ENCODE data around the gene SDR39U1. TPM values are rescaled to one million over a fixed set of nuclear protein-coding genes. Genes with fewer than 3 reads are reported as not detected.

SDR39U1 gene
- total RNA-seq, 1 experiment from 2014 or later, result 56.7 TPM

DNA sequence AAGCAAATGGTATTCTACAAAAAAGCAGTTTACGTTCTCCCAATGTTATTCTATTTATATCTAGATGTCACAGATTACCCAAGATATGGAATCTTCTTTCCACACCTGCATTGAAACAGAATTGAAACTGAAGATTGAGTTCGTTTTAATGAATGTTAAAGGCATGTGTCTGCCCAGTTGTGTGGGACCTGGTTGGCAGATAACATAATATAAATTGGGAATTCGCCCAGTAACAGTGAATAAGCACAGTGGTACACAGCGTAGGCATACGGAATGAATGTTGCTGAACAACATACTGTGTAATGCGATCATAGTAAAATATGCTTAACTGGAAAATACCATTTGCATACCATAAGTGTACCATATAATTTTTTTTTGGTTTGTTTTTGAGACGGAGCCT, 8.5 kb downstream of the SDR39U1 start:
- no peak overlapping the region for H3K27ac Mint-ChIP-seq
- DNase-seq (ENCODE audit: low spot score), result no peak
- peaks cover 25% of the 10 kb centered on the region for H3K36me3 Mint-ChIP-seq
- peaks cover 19% of the 10 kb centered on the region for H3K4me1 Mint-ChIP-seq
- TF ChIP-seq ZNF263 (CRISPR knock-in tag; IDR thresholded peaks at IDR 0.05; ENCODE audit: low read depth) (no peak), TEAD1 (CRISPR knock-in tag; IDR thresholded peaks at IDR 0.05) (no peak), ZNF219 (CRISPR knock-in tag; IDR thresholded peaks at IDR 0.05; ENCODE audit: borderline replicate concordance) (no peak), NR3C1 (CRISPR knock-in tag; conservative IDR thresholded peaks at IDR 0.05; ENCODE audit: low read depth) (no peak), FOXK1 (CRISPR knock-in tag; IDR thresholded peaks at IDR 0.05) (no peak), ZNF317 (CRISPR knock-in tag; IDR thresholded peaks at IDR 0.05; ENCODE audit: borderline replicate concordance, low read depth) (no peak), OVOL2 (CRISPR knock-in tag; IDR thresholded peaks at IDR 0.05; ENCODE audit: borderline replicate concordance) (no peak), ZNF671 (CRISPR knock-in tag; IDR thresholded peaks at IDR 0.05) (no peak), SMAD3 (CRISPR knock-in tag; IDR thresholded peaks at IDR 0.05; ENCODE audit: borderline replicate concordance) (no peak), JUN (CRISPR knock-in tag; IDR thresholded peaks at IDR 0.05) (no peak)
- TF ChIP-seq, protein P1, sequence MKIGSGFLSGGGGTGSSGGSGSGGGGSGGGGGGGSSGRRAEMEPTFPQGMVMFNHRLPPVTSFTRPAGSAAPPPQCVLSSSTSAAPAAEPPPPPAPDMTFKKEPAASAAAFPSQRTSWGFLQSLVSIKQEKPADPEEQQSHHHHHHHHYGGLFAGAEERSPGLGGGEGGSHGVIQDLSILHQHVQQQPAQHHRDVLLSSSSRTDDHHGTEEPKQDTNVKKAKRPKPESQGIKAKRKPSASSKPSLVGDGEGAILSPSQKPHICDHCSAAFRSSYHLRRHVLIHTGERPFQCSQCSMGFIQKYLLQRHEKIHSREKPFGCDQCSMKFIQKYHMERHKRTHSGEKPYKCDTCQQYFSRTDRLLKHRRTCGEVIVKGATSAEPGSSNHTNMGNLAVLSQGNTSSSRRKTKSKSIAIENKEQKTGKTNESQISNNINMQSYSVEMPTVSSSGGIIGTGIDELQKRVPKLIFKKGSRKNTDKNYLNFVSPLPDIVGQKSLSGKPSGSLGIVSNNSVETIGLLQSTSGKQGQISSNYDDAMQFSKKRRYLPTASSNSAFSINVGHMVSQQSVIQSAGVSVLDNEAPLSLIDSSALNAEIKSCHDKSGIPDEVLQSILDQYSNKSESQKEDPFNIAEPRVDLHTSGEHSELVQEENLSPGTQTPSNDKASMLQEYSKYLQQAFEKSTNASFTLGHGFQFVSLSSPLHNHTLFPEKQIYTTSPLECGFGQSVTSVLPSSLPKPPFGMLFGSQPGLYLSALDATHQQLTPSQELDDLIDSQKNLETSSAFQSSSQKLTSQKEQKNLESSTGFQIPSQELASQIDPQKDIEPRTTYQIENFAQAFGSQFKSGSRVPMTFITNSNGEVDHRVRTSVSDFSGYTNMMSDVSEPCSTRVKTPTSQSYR (CRISPR knock-in tag; IDR thresholded peaks at IDR 0.05), result no peak
- TF ChIP-seq, protein P2, sequence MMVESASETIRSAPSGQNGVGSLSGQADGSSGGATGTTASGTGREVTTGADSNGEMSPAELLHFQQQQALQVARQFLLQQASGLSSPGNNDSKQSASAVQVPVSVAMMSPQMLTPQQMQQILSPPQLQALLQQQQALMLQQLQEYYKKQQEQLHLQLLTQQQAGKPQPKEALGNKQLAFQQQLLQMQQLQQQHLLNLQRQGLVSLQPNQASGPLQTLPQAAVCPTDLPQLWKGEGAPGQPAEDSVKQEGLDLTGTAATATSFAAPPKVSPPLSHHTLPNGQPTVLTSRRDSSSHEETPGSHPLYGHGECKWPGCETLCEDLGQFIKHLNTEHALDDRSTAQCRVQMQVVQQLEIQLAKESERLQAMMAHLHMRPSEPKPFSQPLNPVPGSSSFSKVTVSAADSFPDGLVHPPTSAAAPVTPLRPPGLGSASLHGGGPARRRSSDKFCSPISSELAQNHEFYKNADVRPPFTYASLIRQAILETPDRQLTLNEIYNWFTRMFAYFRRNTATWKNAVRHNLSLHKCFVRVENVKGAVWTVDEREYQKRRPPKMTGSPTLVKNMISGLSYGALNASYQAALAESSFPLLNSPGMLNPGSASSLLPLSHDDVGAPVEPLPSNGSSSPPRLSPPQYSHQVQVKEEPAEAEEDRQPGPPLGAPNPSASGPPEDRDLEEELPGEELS (CRISPR knock-in tag; IDR thresholded peaks at IDR 0.05), result no peak
- TF ChIP-seq, protein P3, sequence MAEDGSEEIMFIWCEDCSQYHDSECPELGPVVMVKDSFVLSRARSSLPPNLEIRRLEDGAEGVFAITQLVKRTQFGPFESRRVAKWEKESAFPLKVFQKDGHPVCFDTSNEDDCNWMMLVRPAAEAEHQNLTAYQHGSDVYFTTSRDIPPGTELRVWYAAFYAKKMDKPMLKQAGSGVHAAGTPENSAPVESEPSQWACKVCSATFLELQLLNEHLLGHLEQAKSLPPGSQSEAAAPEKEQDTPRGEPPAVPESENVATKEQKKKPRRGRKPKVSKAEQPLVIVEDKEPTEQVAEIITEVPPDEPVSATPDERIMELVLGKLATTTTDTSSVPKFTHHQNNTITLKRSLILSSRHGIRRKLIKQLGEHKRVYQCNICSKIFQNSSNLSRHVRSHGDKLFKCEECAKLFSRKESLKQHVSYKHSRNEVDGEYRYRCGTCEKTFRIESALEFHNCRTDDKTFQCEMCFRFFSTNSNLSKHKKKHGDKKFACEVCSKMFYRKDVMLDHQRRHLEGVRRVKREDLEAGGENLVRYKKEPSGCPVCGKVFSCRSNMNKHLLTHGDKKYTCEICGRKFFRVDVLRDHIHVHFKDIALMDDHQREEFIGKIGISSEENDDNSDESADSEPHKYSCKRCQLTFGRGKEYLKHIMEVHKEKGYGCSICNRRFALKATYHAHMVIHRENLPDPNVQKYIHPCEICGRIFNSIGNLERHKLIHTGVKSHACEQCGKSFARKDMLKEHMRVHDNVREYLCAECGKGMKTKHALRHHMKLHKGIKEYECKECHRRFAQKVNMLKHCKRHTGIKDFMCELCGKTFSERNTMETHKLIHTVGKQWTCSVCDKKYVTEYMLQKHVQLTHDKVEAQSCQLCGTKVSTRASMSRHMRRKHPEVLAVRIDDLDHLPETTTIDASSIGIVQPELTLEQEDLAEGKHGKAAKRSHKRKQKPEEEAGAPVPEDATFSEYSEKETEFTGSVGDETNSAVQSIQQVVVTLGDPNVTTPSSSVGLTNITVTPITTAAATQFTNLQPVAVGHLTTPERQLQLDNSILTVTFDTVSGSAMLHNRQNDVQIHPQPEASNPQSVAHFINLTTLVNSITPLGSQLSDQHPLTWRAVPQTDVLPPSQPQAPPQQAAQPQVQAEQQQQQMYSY (CRISPR knock-in tag; IDR thresholded peaks at IDR 0.05), result no peak
- H3K9me3 Mint-ChIP-seq, result no peaks in the 10 kb centered on the region
- ChIA-PET POLR2A (no interaction called here), CTCF (interaction anchor here (1.4 to 4.2 kb wide), 3 partner anchors 68 to 126 kb away, joined by 3 to 83 read pairs (median 49); partner anchors contain the start of gene ADCY4)
- no peak for ATAC-seq
- H3K27me3 Mint-ChIP-seq (ENCODE audit: low read depth), result peaks cover 6% of the 10 kb centered on the region
- H3K4me3 Mint-ChIP-seq, result no peak overlapping the region

DNA sequence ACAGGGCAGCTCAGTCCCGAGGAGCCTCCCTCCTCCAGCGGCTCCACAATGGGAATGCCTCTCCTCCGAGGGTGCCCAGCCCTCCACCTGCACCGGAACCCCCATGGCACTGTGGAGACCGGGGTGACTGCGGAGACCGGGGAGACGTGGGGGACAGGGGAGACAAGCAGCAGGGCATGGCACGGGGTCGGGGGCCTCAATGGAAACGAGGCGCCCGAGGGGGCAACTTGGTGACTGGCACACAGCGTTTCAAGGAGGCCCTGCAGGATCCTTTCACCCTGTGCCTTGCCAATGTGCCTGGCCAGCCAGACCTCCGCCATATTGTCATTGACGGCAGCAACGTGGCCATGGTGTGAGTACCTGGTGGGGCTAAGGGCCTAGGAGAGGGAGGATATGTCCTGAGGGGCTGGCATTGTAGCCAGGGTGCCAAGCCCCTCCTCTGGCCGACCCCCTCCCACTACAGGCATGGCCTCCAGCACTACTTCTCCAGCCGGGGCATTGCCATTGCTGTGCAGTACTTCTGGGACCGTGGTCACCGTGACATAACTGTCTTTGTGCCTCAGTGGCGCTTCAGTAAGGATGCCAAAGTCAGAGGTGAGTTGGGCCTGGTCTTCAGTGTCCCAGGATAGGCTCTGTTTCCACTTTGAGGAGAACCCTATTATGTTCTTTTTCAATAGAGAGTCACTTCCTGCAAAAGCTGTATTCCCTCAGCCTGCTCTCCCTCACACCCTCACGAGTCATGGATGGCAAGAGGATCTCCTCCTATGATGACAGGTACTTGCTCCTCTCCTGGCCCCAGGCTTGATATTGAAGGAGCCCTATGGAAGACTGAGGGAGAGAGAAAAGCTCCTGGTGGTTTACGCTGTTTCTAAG, 10.1 kb downstream of the SDR39U1 start:
- H3K27ac Mint-ChIP-seq, result no peak overlapping the region
- peaks cover 12% of the 10 kb centered on the region for H3K36me3 Mint-ChIP-seq
- H3K27me3 Mint-ChIP-seq (ENCODE audit: low read depth), result peaks cover 13% of the 10 kb centered on the region

More for the DNA sequence above, 10.1 kb downstream of the SDR39U1 start:
- TF ChIP-seq, protein P4, sequence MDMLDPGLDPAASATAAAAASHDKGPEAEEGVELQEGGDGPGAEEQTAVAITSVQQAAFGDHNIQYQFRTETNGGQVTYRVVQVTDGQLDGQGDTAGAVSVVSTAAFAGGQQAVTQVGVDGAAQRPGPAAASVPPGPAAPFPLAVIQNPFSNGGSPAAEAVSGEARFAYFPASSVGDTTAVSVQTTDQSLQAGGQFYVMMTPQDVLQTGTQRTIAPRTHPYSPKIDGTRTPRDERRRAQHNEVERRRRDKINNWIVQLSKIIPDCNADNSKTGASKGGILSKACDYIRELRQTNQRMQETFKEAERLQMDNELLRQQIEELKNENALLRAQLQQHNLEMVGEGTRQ (CRISPR knock-in tag; IDR thresholded peaks at IDR 0.05), result no peak
- TF ChIP-seq ETV6 (CRISPR knock-in tag; IDR thresholded peaks at IDR 0.05), result no peak
- no peak for TF ChIP-seq NR2C2 (CRISPR knock-in tag; IDR thresholded peaks at IDR 0.05)
- TF ChIP-seq FOXJ3 (CRISPR knock-in tag; IDR thresholded peaks at IDR 0.05; ENCODE audit: borderline replicate concordance), result no peak
- TF ChIP-seq CREB1 (CRISPR knock-in tag; IDR thresholded peaks at IDR 0.05), result no peak
- no peak for TF ChIP-seq RORB (CRISPR knock-in tag; IDR thresholded peaks at IDR 0.05)
- TF ChIP-seq, protein P5, sequence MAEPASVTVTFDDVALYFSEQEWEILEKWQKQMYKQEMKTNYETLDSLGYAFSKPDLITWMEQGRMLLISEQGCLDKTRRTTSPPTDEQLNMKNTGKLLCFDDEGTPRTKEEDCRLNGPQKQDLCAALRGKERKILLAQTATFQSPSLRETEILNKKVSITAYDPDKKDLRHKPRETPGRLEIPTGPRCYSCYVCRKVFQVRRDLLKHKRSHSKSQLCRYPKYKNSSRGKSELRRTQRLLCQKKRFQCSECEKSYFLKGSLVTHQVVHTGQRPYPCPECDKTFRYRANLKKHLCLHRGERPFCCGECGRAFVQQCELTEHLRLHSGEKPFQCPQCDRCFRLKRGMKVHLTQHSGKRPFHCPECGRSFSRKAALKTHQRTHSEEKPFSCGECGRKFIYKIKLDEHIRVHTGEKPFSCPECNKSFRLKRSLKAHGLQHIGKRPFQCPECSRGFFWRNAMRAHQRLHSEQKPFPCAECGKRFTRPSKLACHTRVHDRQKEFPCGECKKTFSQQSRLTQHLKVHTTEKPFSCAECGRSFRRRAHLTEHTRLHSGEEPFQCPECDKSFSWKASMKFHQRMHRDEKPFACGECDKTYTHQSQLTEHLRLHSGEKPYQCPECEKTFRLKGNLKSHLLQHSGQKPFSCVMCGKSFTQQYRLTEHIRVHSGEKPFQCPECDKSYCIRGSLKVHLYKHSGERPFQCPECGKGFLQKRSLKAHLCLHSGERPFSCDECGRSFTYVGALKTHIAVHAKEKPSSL (CRISPR knock-in tag; conservative IDR thresholded peaks at IDR 0.05), result no peak
- no peak for TF ChIP-seq JAZF1 (CRISPR knock-in tag; IDR thresholded peaks at IDR 0.05)
- ATAC-seq, result no peak
- POLR2A ChIA-PET, result interaction anchor here (0.8 to 3.3 kb wide), 11 partner anchors 9 to 291 kb away, joined by 3 to 23 read pairs (median 4); partner anchors contain the start of genes DHRS1, EMC9, NFATC4 and NOP9
- H3K4me1 Mint-ChIP-seq, result peaks cover 22% of the 10 kb centered on the region
- no peaks in the 10 kb centered on the region for H3K9me3 Mint-ChIP-seq
- no peak overlapping the region for H3K4me3 Mint-ChIP-seq
- CTCF ChIA-PET, result interaction anchor here (0.7 to 11.4 kb wide), 52 partner anchors 8 to 374 kb away, joined by 3 to 518 read pairs (median 10); partner anchors contain the start of genes ADCY4, CHMP4A, CIDEB and DHRS1
- DNase-seq (ENCODE audit: low spot score), result no peak

Measured in WTC11 (cell line).